ENCODE data around the gene SHISA3. TPM values are rescaled to one million over a fixed set of nuclear protein-coding genes. Genes with fewer than 3 reads are reported as not detected.

Gene SHISA3
- polyA plus RNA-seq, 1 experiment, result 1.3 TPM

- ChIA-PET POLR2A (no interaction called here), CTCF (interaction anchor here (0.9 kb wide), 1 partner anchor 68 kb away, joined by 3 read pairs; no protein-coding TSS in a partner anchor)
- no peak overlapping the region for H3K4me3 ChIP-seq (ENCODE audit: low read depth, low read length)
- no peak for TF ChIP-seq CTCF (IDR thresholded peaks at IDR 0.05; ENCODE audit: low read depth, low read length)
- DNase-seq (ENCODE audit: low read depth, low spot score), result no peak
- no peaks in the 10 kb centered on the region for H3K9me3 ChIP-seq (ENCODE audit: control insufficient read depth, insufficient read depth, low read length)
- no peaks in the 10 kb centered on the region for H3K27me3 ChIP-seq (ENCODE audit: control insufficient read depth, insufficient read depth, low read length)
- H3K27ac ChIP-seq (ENCODE audit: low read depth, low read length), result no peak overlapping the region
These were observed 6.5 kb upstream of the SHISA3 start for GRCh38 chr4:42390622-42391354.

GRCh38 chr4:42391355-42391664 lies 6.0 kb upstream of the SHISA3 start:
- no peaks in the 10 kb centered on the region for H3K9me3 ChIP-seq (ENCODE audit: control insufficient read depth, insufficient read depth, low read length)
- DNase-seq (ENCODE audit: low read depth, low spot score), result no peak
- no peak overlapping the region for H3K27ac ChIP-seq (ENCODE audit: low read depth, low read length)
- H3K4me3 ChIP-seq (ENCODE audit: low read depth, low read length), result no peak overlapping the region
- ChIA-PET POLR2A (no interaction called here), CTCF (no interaction called here)
- peaks cover under 1% of the 10 kb centered on the region for H3K27me3 ChIP-seq (ENCODE audit: control insufficient read depth, insufficient read depth, low read length)
- TF ChIP-seq CTCF (IDR thresholded peaks at IDR 0.05; ENCODE audit: low read depth, low read length), result no peak

- POLR2A ChIA-PET, result no interaction called here
- DNase-seq (ENCODE audit: low read depth, low spot score), result no peak
- H3K4me3 ChIP-seq (ENCODE audit: low read depth, low read length), result no peak overlapping the region
- CTCF ChIA-PET, result no interaction called here
- peaks cover 7% of the 10 kb centered on the region for H3K27me3 ChIP-seq (ENCODE audit: control insufficient read depth, insufficient read depth, low read length)
- TF ChIP-seq CTCF (IDR thresholded peaks at IDR 0.05; ENCODE audit: low read depth, low read length), result no peak
- no peaks in the 10 kb centered on the region for H3K9me3 ChIP-seq (ENCODE audit: control insufficient read depth, insufficient read depth, low read length)
- H3K27ac ChIP-seq (ENCODE audit: low read depth, low read length), result no peak overlapping the region
These were observed 5.3 kb upstream of the SHISA3 start for GRCh38 chr4:42391981-42392380.

- no peak overlapping the region for H3K27ac ChIP-seq (ENCODE audit: low read depth, low read length)
- H3K4me3 ChIP-seq (ENCODE audit: low read depth, low read length), result no peak overlapping the region
- H3K27me3 ChIP-seq (ENCODE audit: control insufficient read depth, insufficient read depth, low read length), result peaks cover 9% of the 10 kb centered on the region
- TF ChIP-seq CTCF (IDR thresholded peaks at IDR 0.05; ENCODE audit: low read depth, low read length), result no peak
- no peak for DNase-seq (ENCODE audit: low read depth, low spot score)
- ChIA-PET CTCF (no interaction called here), POLR2A (no interaction called here)
- no peaks in the 10 kb centered on the region; the same call in 1 of the 2 replicates for H3K9me3 ChIP-seq (ENCODE audit: control insufficient read depth, insufficient read depth, low read length)
These were observed 4.9 kb upstream of the SHISA3 start for GRCh38 chr4:42392436-42392835.

GRCh38 chr4:42395595-42395994 lies 1.7 kb upstream of the SHISA3 start:
- Histone ChIP-seq H3K27me3 (ENCODE audit: control insufficient read depth, insufficient read depth, low read length) (peaks cover 35% of the 10 kb centered on the region), H3K4me3 (ENCODE audit: low read depth, low read length) (no peak overlapping the region), H3K9me3 (ENCODE audit: control insufficient read depth, insufficient read depth, low read length) (no peaks in the 10 kb centered on the region; the same call in 1 of the 2 replicates), H3K27ac (ENCODE audit: low read depth, low read length) (no peak overlapping the region)
- POLR2A ChIA-PET, result no interaction called here
- DNase-seq (ENCODE audit: low read depth, low spot score), result no peak
- CTCF ChIA-PET, result no interaction called here
- no peak for TF ChIP-seq CTCF (IDR thresholded peaks at IDR 0.05; ENCODE audit: low read depth, low read length)

Measured in AG04450 (cell line).